Measurements from ENCODE around the gene TBCB. TPM values are rescaled to one million over a fixed set of nuclear protein-coding genes. Genes with fewer than 3 reads are reported as not detected.

The TBCB gene
- polyA plus RNA-seq, 2 of the 4 experiments (the other 2 are of a cell fraction): 395 to 397 TPM

DNA sequence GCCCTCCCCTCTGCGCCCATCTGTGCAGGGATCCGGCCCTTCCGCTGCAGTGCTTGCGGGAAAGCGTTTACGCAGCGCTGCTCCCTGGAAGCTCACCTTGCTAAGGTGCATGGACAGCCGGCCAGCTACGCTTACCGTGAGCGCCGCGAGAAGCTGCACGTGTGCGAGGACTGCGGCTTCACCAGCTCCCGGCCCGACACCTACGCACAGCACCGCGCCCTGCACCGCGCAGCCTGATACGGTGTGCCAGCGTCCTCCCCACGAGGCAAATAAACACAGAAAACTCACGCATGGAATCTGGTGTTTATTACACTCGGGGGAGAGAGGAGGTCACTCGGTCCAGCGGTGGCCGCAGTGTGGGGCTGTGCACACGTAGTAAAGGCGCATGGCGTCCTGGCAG lies 1.8 kb upstream of the TBCB start:
- DNase-seq (ENCODE audit: low read depth in 1 of 2, low spot score in 1 of 2): no peak

DNA sequence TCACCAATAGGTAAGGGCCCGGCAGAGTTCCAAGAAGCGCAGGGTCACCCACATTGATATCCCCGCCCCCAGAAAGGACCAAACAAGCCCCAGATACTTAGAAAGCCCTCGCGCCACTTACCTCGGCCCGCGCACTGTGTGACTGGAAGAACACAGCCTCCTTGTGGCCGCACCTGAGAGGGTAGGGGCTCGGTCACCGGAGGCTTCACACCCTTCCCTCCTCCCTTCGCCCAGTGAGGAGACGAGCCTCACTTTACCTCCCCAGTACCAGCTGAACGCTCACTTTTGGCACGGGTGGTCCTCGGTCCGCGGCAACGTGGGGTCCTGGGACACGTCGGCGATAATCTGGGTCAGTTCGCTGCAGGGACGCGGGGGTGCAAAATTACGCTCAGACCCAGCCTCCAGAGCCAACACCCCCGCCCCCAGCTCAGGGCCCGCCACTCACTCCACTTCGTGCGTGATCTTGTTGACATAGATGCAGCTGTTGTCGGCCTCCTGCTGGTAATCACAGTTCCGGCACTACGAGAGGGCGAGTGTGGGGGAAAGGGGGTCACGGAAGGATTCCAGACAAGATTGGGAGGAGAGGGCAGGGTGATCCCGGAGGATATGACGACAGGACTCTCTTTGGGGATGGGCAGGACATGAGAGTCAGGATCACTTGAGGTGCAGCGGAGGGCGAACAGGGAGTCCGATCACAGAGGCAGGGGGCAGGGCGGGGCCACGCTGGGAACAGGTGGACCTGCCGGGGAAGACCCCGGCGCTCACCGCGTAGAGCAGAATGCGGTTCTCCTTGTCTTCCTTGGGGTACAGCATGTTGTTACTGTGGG lies 1.2 kb upstream of the TBCB start:
- peak overlapping the region; percentile 75 for H3K4me3 ChIP-seq
- peak overlapping the region; percentile 89 to 91 for H3K27ac ChIP-seq
- TF ChIP-seq TFCP2L1 (CRISPR knock-in tag; IDR thresholded peaks at IDR 0.05) (0 out of 2 replicates have a peak, but pooled peaks have one; percentile 31), HDAC2 (IDR thresholded peaks at IDR 0.05) (no peak)
- ChIA-PET CTCF (interaction anchor here (0.6 to 6.5 kb wide), 9 partner anchors 12 to 183 kb away, joined by 3 to 82 read pairs (median 4); partner anchors contain the start of gene THAP8), POLR2A (interaction anchor here (0.5 to 3.4 kb wide), 16 partner anchors 10 to 244 kb away, joined by 4 to 65 read pairs (median 14); partner anchors contain the start of genes ALKBH6, CAPNS1, THAP8 and WDR62)
- H3K9me3 ChIP-seq: no peaks in the 10 kb centered on the region
- H3K4me2 ChIP-seq: peak overlapping the region; percentile 86
- 18% methylated on average over 48 of the region's 48 CpGs for WGBS (ENCODE audit: missing lambda C conversion rate)
- FAIRE-seq: no peak
- H3K4me1 ChIP-seq: peaks cover 25% of the 10 kb centered on the region
- DNase-seq (ENCODE audit: low read depth in 1 of 2, low spot score in 1 of 2): peak; percentile 63 to 67
- ATAC-seq: peak; percentile 7 to 13; a peak in 5 of 6 replicates

More for the DNA sequence above, 1.8 kb upstream of the TBCB start:
- Histone ChIP-seq H3K27ac (peak overlapping the region in 1 of 2 experiments; percentile 91; a peak in 3 of 6 replicates), H3K9me3 (no peaks in the 10 kb centered on the region), H3K4me3 (peak overlapping the region; percentile 75), H3K4me2 (peak overlapping the region; percentile 86), H3K4me1 (peaks cover 25% of the 10 kb centered on the region)
- ATAC-seq: no peak
- TF ChIP-seq POLR2A (IDR thresholded peaks at IDR 0.05; ENCODE audit: low read length) (no peak), MAFK (IDR thresholded peaks at IDR 0.05; ENCODE audit: partially characterized antibody) (no peak), JUNB (IDR thresholded peaks at IDR 0.05) (no peak), KDM5A (IDR thresholded peaks at IDR 0.05) (no peak), ZC3H11A (IDR thresholded peaks at IDR 0.05) (no peak), SMC3 (IDR thresholded peaks at IDR 0.05) (no peak), GATA3 (IDR thresholded peaks at IDR 0.05; ENCODE audit: borderline replicate concordance) (no peak), HOXA7 (CRISPR knock-in tag; IDR thresholded peaks at IDR 0.05) (no peak), CHD4 (IDR thresholded peaks at IDR 0.05; ENCODE audit: borderline replicate concordance) (no peak), PHF8 (IDR thresholded peaks at IDR 0.05; ENCODE audit: borderline replicate concordance, low read depth) (no peak), CEBPB (IDR thresholded peaks at IDR 0.05) (no peak), RARB (CRISPR knock-in tag; IDR thresholded peaks at IDR 0.05) (no peak)
- TF ChIP-seq, protein P1, sequence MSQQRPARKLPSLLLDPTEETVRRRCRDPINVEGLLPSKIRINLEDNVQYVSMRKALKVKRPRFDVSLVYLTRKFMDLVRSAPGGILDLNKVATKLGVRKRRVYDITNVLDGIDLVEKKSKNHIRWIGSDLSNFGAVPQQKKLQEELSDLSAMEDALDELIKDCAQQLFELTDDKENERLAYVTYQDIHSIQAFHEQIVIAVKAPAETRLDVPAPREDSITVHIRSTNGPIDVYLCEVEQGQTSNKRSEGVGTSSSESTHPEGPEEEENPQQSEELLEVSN (IDR thresholded peaks at IDR 0.05; ENCODE audit: borderline replicate concordance, low read depth): no peak
- TF ChIP-seq, protein P2, sequence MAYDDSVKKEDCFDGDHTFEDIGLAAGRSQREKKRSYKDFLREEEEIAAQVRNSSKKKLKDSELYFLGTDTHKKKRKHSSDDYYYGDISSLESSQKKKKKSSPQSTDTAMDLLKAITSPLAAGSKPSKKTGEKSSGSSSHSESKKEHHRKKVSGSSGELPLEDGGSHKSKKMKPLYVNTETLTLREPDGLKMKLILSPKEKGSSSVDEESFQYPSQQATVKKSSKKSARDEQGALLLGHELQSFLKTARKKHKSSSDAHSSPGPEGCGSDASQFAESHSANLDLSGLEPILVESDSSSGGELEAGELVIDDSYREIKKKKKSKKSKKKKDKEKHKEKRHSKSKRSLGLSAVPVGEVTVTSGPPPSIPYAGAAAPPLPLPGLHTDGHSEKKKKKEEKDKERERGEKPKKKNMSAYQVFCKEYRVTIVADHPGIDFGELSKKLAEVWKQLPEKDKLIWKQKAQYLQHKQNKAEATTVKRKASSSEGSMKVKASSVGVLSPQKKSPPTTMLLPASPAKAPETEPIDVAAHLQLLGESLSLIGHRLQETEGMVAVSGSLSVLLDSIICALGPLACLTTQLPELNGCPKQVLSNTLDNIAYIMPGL (CRISPR knock-in tag; IDR thresholded peaks at IDR 0.05; ENCODE audit: borderline replicate concordance): no peak
- CTCF ChIA-PET: interaction anchor here (0.6 to 6.3 kb wide), 7 partner anchors 11 to 182 kb away, joined by 3 to 44 read pairs (median 4); partner anchors contain the start of gene THAP8
- POLR2A ChIA-PET: interaction anchor here (0.5 kb wide), 1 partner anchor 72 kb away, joined by 4 read pairs; no protein-coding TSS in a partner anchor
- FAIRE-seq: no peak
- WGBS (ENCODE audit: missing lambda C conversion rate): 96% methylated on average over 34 of the region's 34 CpGs

DNA sequence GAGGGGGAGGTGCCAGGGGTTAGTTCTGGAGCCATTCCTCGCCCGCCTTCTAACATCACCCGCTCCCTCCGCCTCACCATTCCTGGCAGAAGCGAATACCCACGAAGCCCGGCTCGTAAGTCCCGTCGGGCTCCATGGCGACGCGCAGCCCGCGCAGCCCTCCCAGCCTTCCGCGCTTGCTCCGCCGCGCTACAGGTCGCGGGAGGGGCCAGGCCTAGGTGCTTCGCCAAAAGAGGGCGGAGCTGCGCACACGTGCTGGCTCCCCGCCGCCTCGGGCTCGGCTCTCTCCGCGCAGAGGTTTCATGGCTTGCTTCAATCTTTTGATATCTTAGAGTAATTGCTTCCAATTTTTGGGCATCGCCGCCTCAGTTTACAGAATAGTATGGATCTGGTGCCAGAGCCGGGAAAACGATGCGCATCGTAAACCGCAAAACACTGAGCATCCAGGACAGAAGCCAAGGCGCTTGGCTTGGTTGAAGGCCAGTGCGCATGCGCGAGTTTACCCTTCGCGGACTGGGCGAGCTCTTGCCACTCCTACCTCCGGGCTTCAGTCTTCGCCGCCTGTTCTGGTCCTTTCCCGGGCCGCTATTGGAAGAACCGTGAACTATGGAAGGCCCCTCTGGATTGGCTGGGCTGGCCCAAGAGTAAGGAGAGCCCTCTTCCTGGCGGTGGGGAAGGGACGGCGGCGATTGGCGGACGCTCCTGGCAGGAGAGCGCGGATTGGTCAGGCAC lies 381 bp upstream of the TBCB start, which contains the start of gene POLR2I:
POLR2I (minus strand) TSS at position 155 of the 732 bp plus-strand sequence; CDS start at position 136, 19 bp downstream.
- DNase-seq (ENCODE audit: low read depth in 1 of 2, low spot score in 1 of 2) (peak; percentile 100), ATAC-seq (peak; percentile 85 to 96), FAIRE-seq (peak; percentile 100)
- ChIA-PET POLR2A (interaction anchor here (0.6 to 3.4 kb wide), 44 partner anchors 9 to 1792 kb away, joined by 3 to 65 read pairs (median 4); partner anchors contain the start of genes ALKBH6, CAPNS1, LIN37 and PSENEN), CTCF (interaction anchor here (0.6 to 6.5 kb wide), 9 partner anchors 13 to 58 kb away, joined by 3 to 82 read pairs (median 5); no protein-coding TSS in a partner anchor)
- Histone ChIP-seq H3K4me2 (peak within 1 kb of the TSS; percentile 86), H3K4me1 (peaks cover 25% of the 10 kb centered on the region), H3K9me3 (no peaks in the 10 kb centered on the region), H3K4me3 (peak within 1 kb of the TSS; percentile 75), H3K27ac (peak within 1 kb of the TSS; percentile 89 to 91)
- WGBS (ENCODE audit: missing lambda C conversion rate): 2% methylated on average over 57 of the region's 60 CpGs
- TF ChIP-seq CBX2 (IDR thresholded peaks at IDR 0.05; ENCODE audit: borderline replicate concordance, low read depth): no peak
- no peak for TF ChIP-seq EP300 (IDR thresholded peaks at IDR 0.05)
- TF ChIP-seq, protein P3, sequence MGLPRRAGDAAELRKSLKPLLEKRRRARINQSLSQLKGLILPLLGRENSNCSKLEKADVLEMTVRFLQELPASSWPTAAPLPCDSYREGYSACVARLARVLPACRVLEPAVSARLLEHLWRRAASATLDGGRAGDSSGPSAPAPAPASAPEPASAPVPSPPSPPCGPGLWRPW (IDR thresholded peaks at IDR 0.05): no peak
- TF ChIP-seq ZSCAN20 (CRISPR knock-in tag; IDR thresholded peaks at IDR 0.05): no peak
- TF ChIP-seq, protein P4, sequence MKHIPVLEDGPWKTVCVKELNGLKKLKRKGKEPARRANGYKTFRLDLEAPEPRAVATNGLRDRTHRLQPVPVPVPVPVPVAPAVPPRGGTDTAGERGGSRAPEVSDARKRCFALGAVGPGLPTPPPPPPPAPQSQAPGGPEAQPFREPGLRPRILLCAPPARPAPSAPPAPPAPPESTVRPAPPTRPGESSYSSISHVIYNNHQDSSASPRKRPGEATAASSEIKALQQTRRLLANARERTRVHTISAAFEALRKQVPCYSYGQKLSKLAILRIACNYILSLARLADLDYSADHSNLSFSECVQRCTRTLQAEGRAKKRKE (CRISPR knock-in tag; IDR thresholded peaks at IDR 0.05; ENCODE audit: low read depth): peak; percentile 93
- no peak for TF ChIP-seq CBX8 (IDR thresholded peaks at IDR 0.05)
- no peak for TF ChIP-seq HDAC2 (IDR thresholded peaks at IDR 0.05)
- TF ChIP-seq, protein P5, sequence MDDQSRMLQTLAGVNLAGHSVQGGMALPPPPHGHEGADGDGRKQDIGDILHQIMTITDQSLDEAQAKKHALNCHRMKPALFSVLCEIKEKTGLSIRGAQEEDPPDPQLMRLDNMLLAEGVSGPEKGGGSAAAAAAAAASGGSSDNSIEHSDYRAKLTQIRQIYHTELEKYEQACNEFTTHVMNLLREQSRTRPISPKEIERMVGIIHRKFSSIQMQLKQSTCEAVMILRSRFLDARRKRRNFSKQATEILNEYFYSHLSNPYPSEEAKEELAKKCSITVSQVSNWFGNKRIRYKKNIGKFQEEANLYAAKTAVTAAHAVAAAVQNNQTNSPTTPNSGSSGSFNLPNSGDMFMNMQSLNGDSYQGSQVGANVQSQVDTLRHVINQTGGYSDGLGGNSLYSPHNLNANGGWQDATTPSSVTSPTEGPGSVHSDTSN (IDR thresholded peaks at IDR 0.05): peak; percentile 81
- no peak for TF ChIP-seq NR3C1 (IDR thresholded peaks at IDR 0.05)

All from A549 (cell line).